ENCODE data around the gene FKBP14. TPM values are rescaled to one million over a fixed set of nuclear protein-coding genes. Genes with fewer than 3 reads are reported as not detected.

Gene FKBP14
- total and polyA plus RNA-seq, 2 of the 8 experiments (the other 6 are each of a cell fraction or from before 2014, with no cell fraction given): 3.2 to 20.7 TPM

DNA sequence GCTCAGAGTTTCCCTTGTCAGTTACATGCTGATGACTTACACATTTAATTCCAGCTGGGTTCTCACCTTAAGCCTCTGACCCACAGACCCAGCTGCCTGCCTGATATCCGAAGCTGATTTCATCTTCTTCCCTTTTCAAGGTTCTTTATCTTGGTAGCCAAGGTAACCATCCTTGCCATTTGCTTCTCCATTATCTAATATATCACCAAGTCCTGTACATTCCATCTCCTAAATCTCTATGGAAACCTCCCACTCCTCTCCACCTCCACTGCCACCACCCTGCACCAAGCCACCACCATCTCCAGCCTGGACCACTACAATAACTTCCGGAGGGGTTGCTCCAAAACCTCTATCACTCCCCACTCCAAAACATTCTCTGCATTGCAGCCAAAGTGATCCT is 56.8 kb downstream of the FKBP14 start (continued):
- TF ChIP-seq USF2 (IDR thresholded peaks at IDR 0.05; ENCODE audit: low read length) (no peak), EZH2 (IDR thresholded peaks at IDR 0.05; ENCODE audit: low read depth, low read length, severe bottlenecking) (no peak), CHD1 (IDR thresholded peaks at IDR 0.05; ENCODE audit: low read depth, low read length) (no peak), EGR1 (IDR thresholded peaks at IDR 0.05; ENCODE audit: borderline replicate concordance, low read depth, low read length) (no peak), RBBP5 (IDR thresholded peaks at IDR 0.05; ENCODE audit: borderline replicate concordance, low read depth, low read length) (no peak), PHF8 (conservative IDR thresholded peaks at IDR 0.05; ENCODE audit: low read depth, low read length) (no peak), POLR2AphosphoS5 (IDR thresholded peaks at IDR 0.05; ENCODE audit: low read depth, low read length) (no peak), TBP (IDR thresholded peaks at IDR 0.05; ENCODE audit: low read depth, low read length) (no peak)

Data from H1 (cell line).